ENCODE data around the gene APOA5. TPM values are rescaled to one million over a fixed set of nuclear protein-coding genes. Genes with fewer than 3 reads are reported as not detected.
A peak's percentile ranks its signal among the peaks of the same experiment; 100 is the strongest.

The APOA5 gene
- total and polyA plus RNA-seq, 9 of the 15 experiments (the other 6 are each of a cell fraction or from before 2014, with no cell fraction given): not detected

DNA sequence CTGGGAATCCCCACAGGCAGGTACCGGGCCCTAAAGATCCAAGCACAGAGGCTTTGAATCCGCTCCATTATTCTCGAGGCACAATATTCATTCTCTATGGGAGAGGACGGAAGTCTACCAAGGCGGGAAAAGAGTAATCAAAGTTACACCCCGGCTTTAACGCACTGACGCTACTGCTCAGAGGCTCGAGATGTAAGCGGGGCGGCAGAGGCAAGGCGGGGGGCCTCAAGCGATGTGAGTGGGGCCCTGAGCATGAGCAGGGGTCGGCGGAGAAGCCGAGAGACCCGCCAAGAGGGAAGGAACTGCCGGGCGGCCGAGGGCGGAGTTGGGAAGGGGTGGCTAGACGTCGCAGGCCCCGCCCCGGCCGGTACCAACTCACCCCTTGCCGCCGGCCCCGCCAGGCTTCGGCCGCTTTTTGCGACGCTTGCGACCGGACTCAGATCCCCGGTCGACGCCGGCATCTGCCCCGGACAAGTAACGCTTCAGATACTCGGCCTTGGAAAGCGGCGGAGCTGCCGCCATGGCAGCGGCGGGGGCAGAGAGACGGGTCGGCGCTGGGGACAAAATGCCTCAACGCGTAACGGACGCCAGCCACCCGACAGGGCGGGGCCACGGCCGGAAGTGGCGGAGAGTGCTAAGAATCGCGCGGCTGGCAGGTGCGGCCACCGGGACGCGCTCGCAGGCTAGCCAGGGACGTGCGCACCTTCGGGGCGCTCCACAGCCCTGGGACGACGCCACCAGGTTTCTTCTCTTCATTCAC lies 19.1 kb downstream of the APOA5 start, which contains the start of gene BUD13 (continued):
- no peak for TF ChIP-seq ZFP30 (CRISPR knock-in tag; IDR thresholded peaks at IDR 0.05; ENCODE audit: borderline replicate concordance)
- TF ChIP-seq, protein P1, sequence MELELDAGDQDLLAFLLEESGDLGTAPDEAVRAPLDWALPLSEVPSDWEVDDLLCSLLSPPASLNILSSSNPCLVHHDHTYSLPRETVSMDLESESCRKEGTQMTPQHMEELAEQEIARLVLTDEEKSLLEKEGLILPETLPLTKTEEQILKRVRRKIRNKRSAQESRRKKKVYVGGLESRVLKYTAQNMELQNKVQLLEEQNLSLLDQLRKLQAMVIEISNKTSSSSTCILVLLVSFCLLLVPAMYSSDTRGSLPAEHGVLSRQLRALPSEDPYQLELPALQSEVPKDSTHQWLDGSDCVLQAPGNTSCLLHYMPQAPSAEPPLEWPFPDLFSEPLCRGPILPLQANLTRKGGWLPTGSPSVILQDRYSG (tag; conservative IDR thresholded peaks at IDR 0.05; ENCODE audit: low read depth): no peak
- TF ChIP-seq DDX20 (tag; IDR thresholded peaks at IDR 0.05; ENCODE audit: low read depth): no peak
- peak; percentile 92 for TF ChIP-seq TOE1 (IDR thresholded peaks at IDR 0.05; ENCODE audit: borderline replicate concordance)
- TF ChIP-seq TOE1 (CRISPR knock-in tag; IDR thresholded peaks at IDR 0.05; ENCODE audit: borderline replicate concordance, low read depth): no peak
- TF ChIP-seq NONO (IDR thresholded peaks at IDR 0.05; ENCODE audit: low read depth in 2 of 2, low read length in 1 of 2): peak; percentile 43 to 94; a peak in 3 of 4 replicates
- TF ChIP-seq, protein P2, sequence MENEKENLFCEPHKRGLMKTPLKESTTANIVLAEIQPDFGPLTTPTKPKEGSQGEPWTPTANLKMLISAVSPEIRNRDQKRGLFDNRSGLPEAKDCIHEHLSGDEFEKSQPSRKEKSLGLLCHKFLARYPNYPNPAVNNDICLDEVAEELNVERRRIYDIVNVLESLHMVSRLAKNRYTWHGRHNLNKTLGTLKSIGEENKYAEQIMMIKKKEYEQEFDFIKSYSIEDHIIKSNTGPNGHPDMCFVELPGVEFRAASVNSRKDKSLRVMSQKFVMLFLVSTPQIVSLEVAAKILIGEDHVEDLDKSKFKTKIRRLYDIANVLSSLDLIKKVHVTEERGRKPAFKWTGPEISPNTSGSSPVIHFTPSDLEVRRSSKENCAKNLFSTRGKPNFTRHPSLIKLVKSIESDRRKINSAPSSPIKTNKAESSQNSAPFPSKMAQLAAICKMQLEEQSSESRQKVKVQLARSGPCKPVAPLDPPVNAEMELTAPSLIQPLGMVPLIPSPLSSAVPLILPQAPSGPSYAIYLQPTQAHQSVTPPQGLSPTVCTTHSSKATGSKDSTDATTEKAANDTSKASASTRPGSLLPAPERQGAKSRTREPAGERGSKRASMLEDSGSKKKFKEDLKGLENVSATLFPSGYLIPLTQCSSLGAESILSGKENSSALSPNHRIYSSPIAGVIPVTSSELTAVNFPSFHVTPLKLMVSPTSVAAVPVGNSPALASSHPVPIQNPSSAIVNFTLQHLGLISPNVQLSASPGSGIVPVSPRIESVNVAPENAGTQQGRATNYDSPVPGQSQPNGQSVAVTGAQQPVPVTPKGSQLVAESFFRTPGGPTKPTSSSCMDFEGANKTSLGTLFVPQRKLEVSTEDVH (IDR thresholded peaks at IDR 0.05; ENCODE audit: low read depth, partially characterized antibody): peak; percentile 60
- peak; percentile 52 for TF ChIP-seq U2AF1 (optimal IDR thresholded peaks at IDR 0.05; ENCODE audit: low read depth, low read length)
- TF ChIP-seq MTF1 (CRISPR knock-in tag; IDR thresholded peaks at IDR 0.05; ENCODE audit: borderline replicate concordance): no peak
- TF ChIP-seq C11orf30 (IDR thresholded peaks at IDR 0.05; ENCODE audit: low read depth): peak; percentile 88
- TF ChIP-seq, protein P3, sequence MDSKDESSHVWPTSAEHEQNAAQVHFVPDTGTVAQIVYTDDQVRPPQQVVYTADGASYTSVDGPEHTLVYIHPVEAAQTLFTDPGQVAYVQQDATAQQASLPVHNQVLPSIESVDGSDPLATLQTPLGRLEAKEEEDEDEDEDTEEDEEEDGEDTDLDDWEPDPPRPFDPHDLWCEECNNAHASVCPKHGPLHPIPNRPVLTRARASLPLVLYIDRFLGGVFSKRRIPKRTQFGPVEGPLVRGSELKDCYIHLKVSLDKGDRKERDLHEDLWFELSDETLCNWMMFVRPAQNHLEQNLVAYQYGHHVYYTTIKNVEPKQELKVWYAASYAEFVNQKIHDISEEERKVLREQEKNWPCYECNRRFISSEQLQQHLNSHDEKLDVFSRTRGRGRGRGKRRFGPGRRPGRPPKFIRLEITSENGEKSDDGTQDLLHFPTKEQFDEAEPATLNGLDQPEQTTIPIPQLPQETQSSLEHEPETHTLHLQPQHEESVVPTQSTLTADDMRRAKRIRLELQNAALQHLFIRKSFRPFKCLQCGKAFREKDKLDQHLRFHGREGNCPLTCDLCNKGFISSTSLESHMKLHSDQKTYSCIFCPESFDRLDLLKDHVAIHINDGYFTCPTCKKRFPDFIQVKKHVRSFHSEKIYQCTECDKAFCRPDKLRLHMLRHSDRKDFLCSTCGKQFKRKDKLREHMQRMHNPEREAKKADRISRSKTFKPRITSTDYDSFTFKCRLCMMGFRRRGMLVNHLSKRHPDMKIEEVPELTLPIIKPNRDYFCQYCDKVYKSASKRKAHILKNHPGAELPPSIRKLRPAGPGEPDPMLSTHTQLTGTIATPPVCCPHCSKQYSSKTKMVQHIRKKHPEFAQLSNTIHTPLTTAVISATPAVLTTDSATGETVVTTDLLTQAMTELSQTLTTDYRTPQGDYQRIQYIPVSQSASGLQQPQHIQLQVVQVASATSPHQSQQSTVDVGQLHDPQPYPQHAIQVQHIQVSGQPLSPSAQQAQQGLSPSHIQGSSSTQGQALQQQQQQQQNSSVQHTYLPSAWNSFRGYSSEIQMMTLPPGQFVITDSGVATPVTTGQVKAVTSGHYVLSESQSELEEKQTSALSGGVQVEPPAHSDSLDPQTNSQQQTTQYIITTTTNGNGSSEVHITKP (IDR thresholded peaks at IDR 0.05; ENCODE audit: partially characterized antibody): peak; percentile 97
- TF ChIP-seq GTF2E2 (tag; IDR thresholded peaks at IDR 0.05): no peak
- TF ChIP-seq RBM14 (IDR thresholded peaks at IDR 0.05; ENCODE audit: borderline replicate concordance, insufficient read depth, low read depth, low read length): 0 out of 2 replicates have a peak, but pooled peaks have one; percentile 34
- peak; percentile 36; the same call in 1 of the 2 replicates for TF ChIP-seq KAT7 (CRISPR knock-in tag; IDR thresholded peaks at IDR 0.05; ENCODE audit: borderline replicate concordance)
- peak; percentile 80 for TF ChIP-seq SAP30 (IDR thresholded peaks at IDR 0.05; ENCODE audit: borderline replicate concordance, insufficient read depth, low read depth, low read length, poor library complexity, severe bottlenecking)
- TF ChIP-seq, protein P4, sequence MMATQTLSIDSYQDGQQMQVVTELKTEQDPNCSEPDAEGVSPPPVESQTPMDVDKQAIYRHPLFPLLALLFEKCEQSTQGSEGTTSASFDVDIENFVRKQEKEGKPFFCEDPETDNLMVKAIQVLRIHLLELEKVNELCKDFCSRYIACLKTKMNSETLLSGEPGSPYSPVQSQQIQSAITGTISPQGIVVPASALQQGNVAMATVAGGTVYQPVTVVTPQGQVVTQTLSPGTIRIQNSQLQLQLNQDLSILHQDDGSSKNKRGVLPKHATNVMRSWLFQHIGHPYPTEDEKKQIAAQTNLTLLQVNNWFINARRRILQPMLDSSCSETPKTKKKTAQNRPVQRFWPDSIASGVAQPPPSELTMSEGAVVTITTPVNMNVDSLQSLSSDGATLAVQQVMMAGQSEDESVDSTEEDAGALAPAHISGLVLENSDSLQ (IDR thresholded peaks at IDR 0.05): peak; percentile 47; the same call in 1 of the 2 replicates
- peak; percentile 98 for TF ChIP-seq ETV1 (tag; conservative IDR thresholded peaks at IDR 0.05; ENCODE audit: low read depth)

All from K562 (cell line).